ENCODE data around the gene SLC18B1. TPM values are rescaled to one million over a fixed set of nuclear protein-coding genes. Genes with fewer than 3 reads are reported as not detected.

Gene SLC18B1
- total and polyA plus RNA-seq, 2 of the 13 experiments (the other 11 are each of a cell fraction or from before 2014, with no cell fraction given) = 11.4 to 13.8 TPM

DNA sequence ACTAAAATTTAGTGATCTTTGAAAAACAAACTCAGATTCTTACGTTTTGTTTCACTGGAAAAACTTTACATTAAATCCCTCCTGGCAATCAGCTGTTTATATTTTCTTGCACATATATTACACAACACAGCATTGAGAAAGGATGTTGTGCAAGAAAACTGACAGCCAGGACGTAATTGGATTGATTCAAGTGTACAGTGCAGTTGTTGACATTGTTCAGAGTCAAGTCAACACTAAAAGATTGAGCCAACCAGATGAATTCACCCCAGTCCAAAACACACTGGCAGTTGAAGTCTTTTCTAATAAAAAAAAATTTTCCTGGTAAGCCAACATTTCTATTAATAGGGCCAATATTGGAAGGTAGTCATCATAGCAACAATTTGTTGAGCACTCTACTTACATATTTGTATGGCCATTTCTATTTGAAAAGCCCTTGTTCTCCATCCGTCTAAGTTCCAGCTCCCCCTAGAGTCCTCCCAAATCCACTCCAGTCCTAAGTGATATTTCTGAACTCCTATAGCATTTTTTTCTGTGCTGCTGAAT is 63.7 kb downstream of the SLC18B1 start (continued):
- TF ChIP-seq ELF1 (CRISPR knock-in tag; IDR thresholded peaks at IDR 0.05) = 0 out of 2 replicates have a peak, but pooled peaks have one; percentile 35
- TF ChIP-seq, protein P1, sequence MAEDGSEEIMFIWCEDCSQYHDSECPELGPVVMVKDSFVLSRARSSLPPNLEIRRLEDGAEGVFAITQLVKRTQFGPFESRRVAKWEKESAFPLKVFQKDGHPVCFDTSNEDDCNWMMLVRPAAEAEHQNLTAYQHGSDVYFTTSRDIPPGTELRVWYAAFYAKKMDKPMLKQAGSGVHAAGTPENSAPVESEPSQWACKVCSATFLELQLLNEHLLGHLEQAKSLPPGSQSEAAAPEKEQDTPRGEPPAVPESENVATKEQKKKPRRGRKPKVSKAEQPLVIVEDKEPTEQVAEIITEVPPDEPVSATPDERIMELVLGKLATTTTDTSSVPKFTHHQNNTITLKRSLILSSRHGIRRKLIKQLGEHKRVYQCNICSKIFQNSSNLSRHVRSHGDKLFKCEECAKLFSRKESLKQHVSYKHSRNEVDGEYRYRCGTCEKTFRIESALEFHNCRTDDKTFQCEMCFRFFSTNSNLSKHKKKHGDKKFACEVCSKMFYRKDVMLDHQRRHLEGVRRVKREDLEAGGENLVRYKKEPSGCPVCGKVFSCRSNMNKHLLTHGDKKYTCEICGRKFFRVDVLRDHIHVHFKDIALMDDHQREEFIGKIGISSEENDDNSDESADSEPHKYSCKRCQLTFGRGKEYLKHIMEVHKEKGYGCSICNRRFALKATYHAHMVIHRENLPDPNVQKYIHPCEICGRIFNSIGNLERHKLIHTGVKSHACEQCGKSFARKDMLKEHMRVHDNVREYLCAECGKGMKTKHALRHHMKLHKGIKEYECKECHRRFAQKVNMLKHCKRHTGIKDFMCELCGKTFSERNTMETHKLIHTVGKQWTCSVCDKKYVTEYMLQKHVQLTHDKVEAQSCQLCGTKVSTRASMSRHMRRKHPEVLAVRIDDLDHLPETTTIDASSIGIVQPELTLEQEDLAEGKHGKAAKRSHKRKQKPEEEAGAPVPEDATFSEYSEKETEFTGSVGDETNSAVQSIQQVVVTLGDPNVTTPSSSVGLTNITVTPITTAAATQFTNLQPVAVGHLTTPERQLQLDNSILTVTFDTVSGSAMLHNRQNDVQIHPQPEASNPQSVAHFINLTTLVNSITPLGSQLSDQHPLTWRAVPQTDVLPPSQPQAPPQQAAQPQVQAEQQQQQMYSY (CRISPR knock-in tag; IDR thresholded peaks at IDR 0.05) = no peak
- TF ChIP-seq, protein P2, sequence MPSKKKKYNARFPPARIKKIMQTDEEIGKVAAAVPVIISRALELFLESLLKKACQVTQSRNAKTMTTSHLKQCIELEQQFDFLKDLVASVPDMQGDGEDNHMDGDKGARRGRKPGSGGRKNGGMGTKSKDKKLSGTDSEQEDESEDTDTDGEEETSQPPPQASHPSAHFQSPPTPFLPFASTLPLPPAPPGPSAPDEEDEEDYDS (CRISPR knock-in tag; IDR thresholded peaks at IDR 0.05) = peak; percentile 56; the same call in 1 of the 2 replicates
- peak; percentile 89 for TF ChIP-seq ZBTB3 (CRISPR knock-in tag; IDR thresholded peaks at IDR 0.05; ENCODE audit: borderline replicate concordance, low read depth)
- peak; percentile 99 for TF ChIP-seq TBL1XR1 (IDR thresholded peaks at IDR 0.05; ENCODE audit: borderline replicate concordance, low read length, partially characterized antibody)
- TF ChIP-seq, protein P3, sequence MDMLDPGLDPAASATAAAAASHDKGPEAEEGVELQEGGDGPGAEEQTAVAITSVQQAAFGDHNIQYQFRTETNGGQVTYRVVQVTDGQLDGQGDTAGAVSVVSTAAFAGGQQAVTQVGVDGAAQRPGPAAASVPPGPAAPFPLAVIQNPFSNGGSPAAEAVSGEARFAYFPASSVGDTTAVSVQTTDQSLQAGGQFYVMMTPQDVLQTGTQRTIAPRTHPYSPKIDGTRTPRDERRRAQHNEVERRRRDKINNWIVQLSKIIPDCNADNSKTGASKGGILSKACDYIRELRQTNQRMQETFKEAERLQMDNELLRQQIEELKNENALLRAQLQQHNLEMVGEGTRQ (IDR thresholded peaks at IDR 0.05; ENCODE audit: low read depth, low read length) = no peak
- TF ChIP-seq, protein P3 (CRISPR knock-in tag; IDR thresholded peaks at IDR 0.05; ENCODE audit: borderline replicate concordance) = 0 out of 2 replicates have a peak, but pooled peaks have one; percentile 37
- TF ChIP-seq MBNL3 (CRISPR knock-in tag; conservative IDR thresholded peaks at IDR 0.05) = peak; percentile 59; the same call in 1 of the 2 replicates
- no peak for TF ChIP-seq MZF1 (CRISPR knock-in tag; IDR thresholded peaks at IDR 0.05; ENCODE audit: borderline replicate concordance)
- TF ChIP-seq PITX1 (CRISPR knock-in tag; IDR thresholded peaks at IDR 0.05) = peak; percentile 79
- peak; percentile 57; the same call in 1 of the 2 replicates for TF ChIP-seq PHF21A (CRISPR knock-in tag; IDR thresholded peaks at IDR 0.05)
- peak; percentile 75 for TF ChIP-seq HOXA5 (CRISPR knock-in tag; IDR thresholded peaks at IDR 0.05)
- no peak for TF ChIP-seq PAF1 (CRISPR knock-in tag; IDR thresholded peaks at IDR 0.05)
- TF ChIP-seq, protein P4, sequence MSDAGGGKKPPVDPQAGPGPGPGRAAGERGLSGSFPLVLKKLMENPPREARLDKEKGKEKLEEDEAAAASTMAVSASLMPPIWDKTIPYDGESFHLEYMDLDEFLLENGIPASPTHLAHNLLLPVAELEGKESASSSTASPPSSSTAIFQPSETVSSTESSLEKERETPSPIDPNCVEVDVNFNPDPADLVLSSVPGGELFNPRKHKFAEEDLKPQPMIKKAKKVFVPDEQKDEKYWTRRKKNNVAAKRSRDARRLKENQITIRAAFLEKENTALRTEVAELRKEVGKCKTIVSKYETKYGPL (CRISPR knock-in tag; IDR thresholded peaks at IDR 0.05) = peak; percentile 68
- no peak for TF ChIP-seq NCOA1 (CRISPR knock-in tag; IDR thresholded peaks at IDR 0.05)
- TF ChIP-seq, protein P5, sequence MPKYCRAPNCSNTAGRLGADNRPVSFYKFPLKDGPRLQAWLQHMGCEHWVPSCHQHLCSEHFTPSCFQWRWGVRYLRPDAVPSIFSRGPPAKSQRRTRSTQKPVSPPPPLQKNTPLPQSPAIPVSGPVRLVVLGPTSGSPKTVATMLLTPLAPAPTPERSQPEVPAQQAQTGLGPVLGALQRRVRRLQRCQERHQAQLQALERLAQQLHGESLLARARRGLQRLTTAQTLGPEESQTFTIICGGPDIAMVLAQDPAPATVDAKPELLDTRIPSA (CRISPR knock-in tag; IDR thresholded peaks at IDR 0.05; ENCODE audit: borderline replicate concordance) = no peak
- TF ChIP-seq MEIS2 (CRISPR knock-in tag; IDR thresholded peaks at IDR 0.05) = peak; percentile 93
- peak; percentile 57; the same call in 1 of the 2 replicates for TF ChIP-seq ZMYM4 (CRISPR knock-in tag; IDR thresholded peaks at IDR 0.05)
- TF ChIP-seq KLF6 (CRISPR knock-in tag; IDR thresholded peaks at IDR 0.05) = peak; percentile 96
- TF ChIP-seq, protein P6, sequence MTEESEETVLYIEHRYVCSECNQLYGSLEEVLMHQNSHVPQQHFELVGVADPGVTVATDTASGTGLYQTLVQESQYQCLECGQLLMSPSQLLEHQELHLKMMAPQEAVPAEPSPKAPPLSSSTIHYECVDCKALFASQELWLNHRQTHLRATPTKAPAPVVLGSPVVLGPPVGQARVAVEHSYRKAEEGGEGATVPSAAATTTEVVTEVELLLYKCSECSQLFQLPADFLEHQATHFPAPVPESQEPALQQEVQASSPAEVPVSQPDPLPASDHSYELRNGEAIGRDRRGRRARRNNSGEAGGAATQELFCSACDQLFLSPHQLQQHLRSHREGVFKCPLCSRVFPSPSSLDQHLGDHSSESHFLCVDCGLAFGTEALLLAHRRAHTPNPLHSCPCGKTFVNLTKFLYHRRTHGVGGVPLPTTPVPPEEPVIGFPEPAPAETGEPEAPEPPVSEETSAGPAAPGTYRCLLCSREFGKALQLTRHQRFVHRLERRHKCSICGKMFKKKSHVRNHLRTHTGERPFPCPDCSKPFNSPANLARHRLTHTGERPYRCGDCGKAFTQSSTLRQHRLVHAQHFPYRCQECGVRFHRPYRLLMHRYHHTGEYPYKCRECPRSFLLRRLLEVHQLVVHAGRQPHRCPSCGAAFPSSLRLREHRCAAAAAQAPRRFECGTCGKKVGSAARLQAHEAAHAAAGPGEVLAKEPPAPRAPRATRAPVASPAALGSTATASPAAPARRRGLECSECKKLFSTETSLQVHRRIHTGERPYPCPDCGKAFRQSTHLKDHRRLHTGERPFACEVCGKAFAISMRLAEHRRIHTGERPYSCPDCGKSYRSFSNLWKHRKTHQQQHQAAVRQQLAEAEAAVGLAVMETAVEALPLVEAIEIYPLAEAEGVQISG (CRISPR knock-in tag; IDR thresholded peaks at IDR 0.05) = no peak

Data from HepG2 (cell line).